HEK293 (cell line): Measurements from ENCODE around the gene ITGAX.
A peak's percentile ranks its signal among the peaks of the same experiment; 100 is the strongest.

Experiments
- CTCF ChIA-PET: fragments of 350-600 bp; formaldehyde crosslinking; extraction: SDS; loops from one replicate; lab custom pipeline; 2021; ENCODE audit warnings: antibody characterized with exemption; lab: Yijun Ruan, JAX
- POLR2A ChIA-PET: fragments of 300-600 bp; formaldehyde crosslinking; extraction: SDS; loops from one replicate; lab custom pipeline; 2020; ENCODE audit warnings: antibody characterized with exemption, inconsistent platforms; lab: Yijun Ruan, JAX
- H3K27ac ChIP-seq: fragments of 200-500 bp; sonication (Bioruptor generic); 2 replicates; pipeline ENCODE4 v1.5.1; 2014; ENCODE audit warnings: low read depth, low read length, control low read depth, inconsistent platforms; ENCODE audit errors: extremely low read depth
- H3K36me3 ChIP-seq, 2 experiments: fragments of 200-500 bp in 1 of 2; sonication (Bioruptor generic) in 1 of 2; 1 replicate in 1 of 2; 2 replicates in 1 of 2; pipeline ENCODE4 v1.5.1; 2014 to 2017; ENCODE audit warnings: inconsistent platforms in 2 of 2, low read length in 2 of 2; ENCODE audit not compliant: control insufficient read depth in 2 of 2, insufficient read depth in 1 of 2
- H3K4me1 ChIP-seq: fragments of 200-500 bp; sonication (Bioruptor generic); 2 replicates; pipeline ENCODE4 v1.5.1; 2014; ENCODE audit warnings: mild to moderate bottlenecking, low read length, inconsistent platforms; ENCODE audit not compliant: control insufficient read depth, insufficient read depth
- H3K4me3 ChIP-seq: 2 replicates; pipeline ENCODE4 v1.5.1; 2011; ENCODE audit warnings: low read depth, mild to moderate bottlenecking, control low read depth, low read length, moderate library complexity
- H3K9me3 ChIP-seq: fragments of 200-500 bp; sonication (Bioruptor generic); 2 replicates; pipeline ENCODE4 v1.5.1; 2014; ENCODE audit warnings: low read depth, low read length, inconsistent platforms; ENCODE audit not compliant: control insufficient read depth, insufficient read depth
- KLF16 ChIP-seq: fragments of 450-650 bp; formaldehyde crosslinking; IDR thresholded peaks from 2 replicates; pipeline ENCODE4 v1.5.1; 2017; ENCODE audit warnings: missing biosample characterization, missing genetic modification characterization
- REPIN1 ChIP-seq: fragments of 450-650 bp; formaldehyde crosslinking; IDR thresholded peaks from 2 replicates; pipeline ENCODE4 v1.5.1; 2017; ENCODE audit warnings: missing biosample characterization, missing genetic modification characterization, low read depth
- ZBTB1 ChIP-seq: fragments of 450-650 bp; formaldehyde crosslinking; IDR thresholded peaks from 2 replicates; pipeline ENCODE4 v1.5.1; 2016; ENCODE audit warnings: missing biosample characterization, missing genetic modification characterization
- ZBTB20 ChIP-seq: fragments of 450-650 bp; formaldehyde crosslinking; IDR thresholded peaks from 2 replicates; pipeline ENCODE4 v1.5.1; 2016; ENCODE audit warnings: missing biosample characterization, missing genetic modification characterization
- ZBTB8A ChIP-seq: fragments of 450-650 bp; formaldehyde crosslinking; IDR thresholded peaks from 2 replicates; pipeline ENCODE4 v1.5.1; 2016; ENCODE audit warnings: missing biosample characterization, missing genetic modification characterization
- ZFHX2 ChIP-seq: fragments of 450-650 bp; formaldehyde crosslinking; conservative IDR thresholded peaks from 2 replicates; pipeline ENCODE4 v1.5.1; 2016; ENCODE audit warnings: missing biosample characterization, missing genetic modification characterization
- ZIC2 ChIP-seq: fragments of 450-650 bp; formaldehyde crosslinking; IDR thresholded peaks from 2 replicates; pipeline ENCODE4 v1.5.1; 2016; ENCODE audit warnings: missing biosample characterization, missing genetic modification characterization
- ZNF138 ChIP-seq: fragments of 450-650 bp; formaldehyde crosslinking; IDR thresholded peaks from 2 replicates; pipeline ENCODE4 v1.5.1; 2016; ENCODE audit warnings: missing biosample characterization, missing genetic modification characterization, borderline replicate concordance
- ZNF16 ChIP-seq: fragments of 450-650 bp; formaldehyde crosslinking; IDR thresholded peaks from 2 replicates; pipeline ENCODE4 v1.5.1; 2016; ENCODE audit warnings: low read depth, missing biosample characterization, missing genetic modification characterization
- ZNF248 ChIP-seq: fragments of 450-650 bp; formaldehyde crosslinking; IDR thresholded peaks from 2 replicates; pipeline ENCODE4 v1.5.1; 2017; ENCODE audit warnings: missing biosample characterization, missing genetic modification characterization
- ZNF324 ChIP-seq: fragments of 450-650 bp; formaldehyde crosslinking; IDR thresholded peaks from 2 replicates; pipeline ENCODE4 v1.5.1; 2016; ENCODE audit warnings: missing biosample characterization, missing genetic modification characterization
- ZNF341 ChIP-seq: fragments of 450-650 bp; formaldehyde crosslinking; IDR thresholded peaks from 2 replicates; pipeline ENCODE4; 2016; ENCODE audit warnings: low read depth, missing biosample characterization, missing genetic modification characterization
- ZNF501 ChIP-seq: fragments of 450-650 bp; formaldehyde crosslinking; IDR thresholded peaks from 2 replicates; pipeline ENCODE4 v1.5.1; 2016; ENCODE audit warnings: missing biosample characterization, missing genetic modification characterization
- ZNF544 ChIP-seq: fragments of 450-650 bp; formaldehyde crosslinking; IDR thresholded peaks from 2 replicates; pipeline ENCODE4 v1.5.0; 2017; ENCODE audit warnings: missing biosample characterization, missing genetic modification characterization
- ZNF555 ChIP-seq: fragments of 450-650 bp; formaldehyde crosslinking; conservative IDR thresholded peaks from 2 replicates; pipeline ENCODE4 v1.5.1; 2017; ENCODE audit warnings: missing biosample characterization, mild to moderate bottlenecking, missing genetic modification characterization, inconsistent platforms
- ZNF621 ChIP-seq: fragments of 450-650 bp; formaldehyde crosslinking; IDR thresholded peaks from 2 replicates; pipeline ENCODE4 v1.5.1; 2017; ENCODE audit warnings: missing biosample characterization, missing genetic modification characterization
- ZXDB ChIP-seq: fragments of 450-650 bp; formaldehyde crosslinking; IDR thresholded peaks from 2 replicates; pipeline ENCODE4 v1.5.1; 2016; ENCODE audit warnings: missing biosample characterization, missing genetic modification characterization
- TF ChIP-seq, protein P1 (sequence below): fragments of 450-650 bp; formaldehyde crosslinking; IDR thresholded peaks from 2 replicates; pipeline ENCODE4 v1.5.1; 2017; ENCODE audit warnings: missing biosample characterization, missing genetic modification characterization
- TF ChIP-seq, protein P2 (sequence below): fragments of 450-650 bp; formaldehyde crosslinking; IDR thresholded peaks from 2 replicates; pipeline ENCODE4 v1.5.1; 2016; ENCODE audit warnings: missing biosample characterization, missing genetic modification characterization
- TF ChIP-seq, protein P3 (sequence below): fragments of 450-650 bp; formaldehyde crosslinking; IDR thresholded peaks from 2 replicates; pipeline ENCODE4 v1.5.1; 2016; ENCODE audit warnings: missing biosample characterization, missing genetic modification characterization
- TF ChIP-seq, protein P4 (sequence below): fragments of 450-650 bp; formaldehyde crosslinking; IDR thresholded peaks from 2 replicates; pipeline ENCODE4 v1.5.1; 2016; ENCODE audit warnings: missing biosample characterization, missing genetic modification characterization
- TF ChIP-seq, protein P5 (sequence below): fragments of 450-650 bp; formaldehyde crosslinking; IDR thresholded peaks from 2 replicates; pipeline ENCODE4 v1.5.1; 2017; ENCODE audit warnings: missing biosample characterization, missing genetic modification characterization
- TF ChIP-seq, protein P6 (sequence below): fragments of 450-650 bp; formaldehyde crosslinking; IDR thresholded peaks from 2 replicates; pipeline ENCODE4 v1.5.1; 2016; ENCODE audit warnings: missing biosample characterization, missing genetic modification characterization, low read depth

Gene ITGAX

DNA sequence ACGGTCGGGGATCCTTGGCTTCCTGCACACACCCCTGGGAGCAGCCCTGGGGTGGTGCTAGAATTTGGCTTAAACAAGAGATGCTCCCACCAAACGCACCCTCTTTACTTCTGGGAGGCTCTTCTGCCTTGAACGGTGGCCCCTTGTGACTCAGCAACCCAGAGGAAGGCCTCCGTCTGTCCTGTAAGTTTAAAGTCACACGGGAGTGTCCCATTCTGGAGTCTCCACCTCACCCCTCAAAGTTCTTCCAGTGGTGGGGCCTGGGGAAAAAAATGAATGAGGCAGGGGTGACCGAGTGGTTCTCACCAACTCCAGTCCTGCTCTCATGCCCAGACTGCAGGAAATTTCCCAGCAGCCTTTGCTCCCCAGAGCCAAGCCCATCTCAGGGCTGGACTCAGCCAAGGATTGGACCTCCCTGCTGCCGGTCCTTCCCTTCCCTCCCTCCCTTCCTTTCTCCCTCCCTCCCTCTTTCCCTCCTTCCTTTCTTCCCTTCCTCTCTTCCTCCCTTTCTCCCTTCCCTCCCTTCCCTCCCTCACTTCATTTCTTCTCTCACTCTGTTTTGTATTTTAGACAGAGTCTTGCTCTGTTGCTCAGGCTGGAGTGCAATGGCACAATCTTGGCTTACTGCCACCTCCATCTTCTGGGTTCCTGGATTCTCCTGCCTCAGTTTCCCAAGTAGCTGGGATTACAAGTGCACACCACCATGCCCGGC is 49.5 kb downstream of the ITGAX start (continued):
- TF ChIP-seq ZNF621 (tag by site-specific recombination) = no peak
- TF ChIP-seq ZNF248 (tag by site-specific recombination) = no peak
- peak; percentile 36; the same call in 1 of the 2 replicates for TF ChIP-seq ZNF341 (tag by site-specific recombination)
- TF ChIP-seq ZNF324 (tag by site-specific recombination) = no peak
- no peak for TF ChIP-seq ZFHX2 (tag by site-specific recombination)
- TF ChIP-seq, protein P1, sequence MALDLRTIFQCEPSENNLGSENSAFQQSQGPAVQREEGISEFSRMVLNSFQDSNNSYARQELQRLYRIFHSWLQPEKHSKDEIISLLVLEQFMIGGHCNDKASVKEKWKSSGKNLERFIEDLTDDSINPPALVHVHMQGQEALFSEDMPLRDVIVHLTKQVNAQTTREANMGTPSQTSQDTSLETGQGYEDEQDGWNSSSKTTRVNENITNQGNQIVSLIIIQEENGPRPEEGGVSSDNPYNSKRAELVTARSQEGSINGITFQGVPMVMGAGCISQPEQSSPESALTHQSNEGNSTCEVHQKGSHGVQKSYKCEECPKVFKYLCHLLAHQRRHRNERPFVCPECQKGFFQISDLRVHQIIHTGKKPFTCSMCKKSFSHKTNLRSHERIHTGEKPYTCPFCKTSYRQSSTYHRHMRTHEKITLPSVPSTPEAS (tag by site-specific recombination) = no peak
- TF ChIP-seq ZNF544 = no peak
- TF ChIP-seq KLF16 (tag by site-specific recombination) = no peak
- no peak for TF ChIP-seq ZNF16 (tag by site-specific recombination)
- TF ChIP-seq, protein P2, sequence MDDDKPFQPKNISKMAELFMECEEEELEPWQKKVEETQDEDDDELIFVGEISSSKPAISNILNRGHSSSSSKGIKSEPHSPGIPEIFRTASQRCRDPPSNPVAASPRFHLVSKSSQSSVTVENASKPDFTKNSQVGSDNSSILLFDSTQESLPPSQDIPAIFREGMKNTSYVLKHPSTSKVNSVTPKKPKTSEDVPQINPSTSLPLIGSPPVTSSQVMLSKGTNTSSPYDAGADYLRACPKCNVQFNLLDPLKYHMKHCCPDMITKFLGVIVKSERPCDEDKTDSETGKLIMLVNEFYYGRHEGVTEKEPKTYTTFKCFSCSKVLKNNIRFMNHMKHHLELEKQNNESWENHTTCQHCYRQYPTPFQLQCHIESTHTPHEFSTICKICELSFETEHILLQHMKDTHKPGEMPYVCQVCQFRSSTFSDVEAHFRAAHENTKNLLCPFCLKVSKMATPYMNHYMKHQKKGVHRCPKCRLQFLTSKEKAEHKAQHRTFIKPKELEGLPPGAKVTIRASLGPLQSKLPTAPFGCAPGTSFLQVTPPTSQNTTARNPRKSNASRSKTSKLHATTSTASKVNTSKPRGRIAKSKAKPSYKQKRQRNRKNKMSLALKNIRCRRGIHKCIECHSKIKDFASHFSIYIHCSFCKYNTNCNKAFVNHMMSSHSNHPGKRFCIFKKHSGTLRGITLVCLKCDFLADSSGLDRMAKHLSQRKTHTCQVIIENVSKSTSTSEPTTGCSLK (tag by site-specific recombination) = no peak
- TF ChIP-seq ZNF555 (tag by site-specific recombination) = no peak
- no peak for TF ChIP-seq ZNF138 (tag by site-specific recombination)
- no peak for TF ChIP-seq ZNF501 (tag by site-specific recombination)
- peak; percentile 41; the same call in 1 of the 2 replicates for TF ChIP-seq ZBTB8A

DNA sequence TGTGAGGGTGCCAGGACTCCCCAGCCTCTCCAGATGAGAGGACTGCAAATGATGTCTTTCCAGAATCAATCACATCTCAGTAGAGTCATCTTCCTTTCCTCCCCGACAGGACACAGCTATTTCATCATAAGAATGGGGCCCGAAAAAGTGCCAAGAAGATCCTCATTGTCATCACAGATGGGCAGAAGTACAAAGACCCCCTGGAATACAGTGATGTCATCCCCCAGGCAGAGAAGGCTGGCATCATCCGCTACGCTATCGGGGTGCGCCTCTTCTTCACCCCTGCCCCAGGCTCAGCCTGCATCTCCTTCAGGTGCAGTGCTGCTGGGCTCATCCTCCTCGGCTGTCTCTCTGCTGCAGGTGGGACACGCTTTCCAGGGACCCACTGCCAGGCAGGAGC is 52.4 kb downstream of the ITGAX start:
- H3K9me3 ChIP-seq = no peaks in the 10 kb centered on the region

DNA sequence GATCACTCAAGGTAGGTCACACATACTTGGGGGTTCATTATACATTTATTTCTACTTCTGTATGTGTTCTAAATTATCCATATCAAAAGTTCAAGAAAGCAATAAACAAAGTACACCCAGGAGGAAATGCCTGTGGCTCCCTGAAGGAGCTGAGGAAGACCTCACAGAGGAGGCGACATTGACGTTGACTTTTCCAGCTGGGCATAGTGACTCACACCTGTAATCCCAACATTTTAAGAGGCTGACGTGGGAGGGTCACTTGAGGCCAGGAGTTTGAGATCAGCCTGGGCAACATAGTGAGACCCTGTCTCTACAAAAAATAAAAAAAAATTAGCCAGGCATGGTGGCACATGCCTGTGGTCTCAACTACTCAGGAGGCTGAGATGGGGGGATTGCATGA is 54.5 kb downstream of the ITGAX start:
- no peaks in the 10 kb centered on the region for H3K36me3 ChIP-seq
- no peaks in the 10 kb centered on the region for H3K9me3 ChIP-seq
- POLR2A ChIA-PET = no interaction called here
- H3K27ac ChIP-seq = no peak overlapping the region
- H3K4me1 ChIP-seq = no peaks in the 10 kb centered on the region
- CTCF ChIA-PET = no interaction called here
- no peak overlapping the region for H3K4me3 ChIP-seq
- TF ChIP-seq ZBTB20 (no peak), ZIC2 (tag by site-specific recombination) (peak; percentile 36; the same call in 1 of the 2 replicates), ZBTB1 (tag by site-specific recombination) (no peak), ZXDB (tag by site-specific recombination) (no peak)
- TF ChIP-seq, protein P3, sequence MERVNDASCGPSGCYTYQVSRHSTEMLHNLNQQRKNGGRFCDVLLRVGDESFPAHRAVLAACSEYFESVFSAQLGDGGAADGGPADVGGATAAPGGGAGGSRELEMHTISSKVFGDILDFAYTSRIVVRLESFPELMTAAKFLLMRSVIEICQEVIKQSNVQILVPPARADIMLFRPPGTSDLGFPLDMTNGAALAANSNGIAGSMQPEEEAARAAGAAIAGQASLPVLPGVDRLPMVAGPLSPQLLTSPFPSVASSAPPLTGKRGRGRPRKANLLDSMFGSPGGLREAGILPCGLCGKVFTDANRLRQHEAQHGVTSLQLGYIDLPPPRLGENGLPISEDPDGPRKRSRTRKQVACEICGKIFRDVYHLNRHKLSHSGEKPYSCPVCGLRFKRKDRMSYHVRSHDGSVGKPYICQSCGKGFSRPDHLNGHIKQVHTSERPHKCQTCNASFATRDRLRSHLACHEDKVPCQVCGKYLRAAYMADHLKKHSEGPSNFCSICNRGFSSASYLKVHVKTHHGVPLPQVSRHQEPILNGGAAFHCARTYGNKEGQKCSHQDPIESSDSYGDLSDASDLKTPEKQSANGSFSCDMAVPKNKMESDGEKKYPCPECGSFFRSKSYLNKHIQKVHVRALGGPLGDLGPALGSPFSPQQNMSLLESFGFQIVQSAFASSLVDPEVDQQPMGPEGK (tag by site-specific recombination) = no peak
- TF ChIP-seq, protein P4, sequence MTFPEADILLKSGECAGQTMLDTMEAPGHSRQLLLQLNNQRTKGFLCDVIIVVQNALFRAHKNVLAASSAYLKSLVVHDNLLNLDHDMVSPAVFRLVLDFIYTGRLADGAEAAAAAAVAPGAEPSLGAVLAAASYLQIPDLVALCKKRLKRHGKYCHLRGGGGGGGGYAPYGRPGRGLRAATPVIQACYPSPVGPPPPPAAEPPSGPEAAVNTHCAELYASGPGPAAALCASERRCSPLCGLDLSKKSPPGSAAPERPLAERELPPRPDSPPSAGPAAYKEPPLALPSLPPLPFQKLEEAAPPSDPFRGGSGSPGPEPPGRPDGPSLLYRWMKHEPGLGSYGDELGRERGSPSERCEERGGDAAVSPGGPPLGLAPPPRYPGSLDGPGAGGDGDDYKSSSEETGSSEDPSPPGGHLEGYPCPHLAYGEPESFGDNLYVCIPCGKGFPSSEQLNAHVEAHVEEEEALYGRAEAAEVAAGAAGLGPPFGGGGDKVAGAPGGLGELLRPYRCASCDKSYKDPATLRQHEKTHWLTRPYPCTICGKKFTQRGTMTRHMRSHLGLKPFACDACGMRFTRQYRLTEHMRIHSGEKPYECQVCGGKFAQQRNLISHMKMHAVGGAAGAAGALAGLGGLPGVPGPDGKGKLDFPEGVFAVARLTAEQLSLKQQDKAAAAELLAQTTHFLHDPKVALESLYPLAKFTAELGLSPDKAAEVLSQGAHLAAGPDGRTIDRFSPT (tag by site-specific recombination) = no peak
- TF ChIP-seq, protein P5, sequence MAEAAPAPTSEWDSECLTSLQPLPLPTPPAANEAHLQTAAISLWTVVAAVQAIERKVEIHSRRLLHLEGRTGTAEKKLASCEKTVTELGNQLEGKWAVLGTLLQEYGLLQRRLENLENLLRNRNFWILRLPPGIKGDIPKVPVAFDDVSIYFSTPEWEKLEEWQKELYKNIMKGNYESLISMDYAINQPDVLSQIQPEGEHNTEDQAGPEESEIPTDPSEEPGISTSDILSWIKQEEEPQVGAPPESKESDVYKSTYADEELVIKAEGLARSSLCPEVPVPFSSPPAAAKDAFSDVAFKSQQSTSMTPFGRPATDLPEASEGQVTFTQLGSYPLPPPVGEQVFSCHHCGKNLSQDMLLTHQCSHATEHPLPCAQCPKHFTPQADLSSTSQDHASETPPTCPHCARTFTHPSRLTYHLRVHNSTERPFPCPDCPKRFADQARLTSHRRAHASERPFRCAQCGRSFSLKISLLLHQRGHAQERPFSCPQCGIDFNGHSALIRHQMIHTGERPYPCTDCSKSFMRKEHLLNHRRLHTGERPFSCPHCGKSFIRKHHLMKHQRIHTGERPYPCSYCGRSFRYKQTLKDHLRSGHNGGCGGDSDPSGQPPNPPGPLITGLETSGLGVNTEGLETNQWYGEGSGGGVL (tag by site-specific recombination) = 0 out of 2 replicates have a peak, but pooled peaks have one; percentile 6

More for the DNA sequence above, 52.4 kb downstream of the ITGAX start:
- Histone ChIP-seq H3K36me3 (no peaks in the 10 kb centered on the region), H3K4me1 (no peaks in the 10 kb centered on the region), H3K4me3 (no peak overlapping the region), H3K27ac (no peak overlapping the region)
- no peak for TF ChIP-seq REPIN1 (tag by site-specific recombination)
- TF ChIP-seq, protein P6, sequence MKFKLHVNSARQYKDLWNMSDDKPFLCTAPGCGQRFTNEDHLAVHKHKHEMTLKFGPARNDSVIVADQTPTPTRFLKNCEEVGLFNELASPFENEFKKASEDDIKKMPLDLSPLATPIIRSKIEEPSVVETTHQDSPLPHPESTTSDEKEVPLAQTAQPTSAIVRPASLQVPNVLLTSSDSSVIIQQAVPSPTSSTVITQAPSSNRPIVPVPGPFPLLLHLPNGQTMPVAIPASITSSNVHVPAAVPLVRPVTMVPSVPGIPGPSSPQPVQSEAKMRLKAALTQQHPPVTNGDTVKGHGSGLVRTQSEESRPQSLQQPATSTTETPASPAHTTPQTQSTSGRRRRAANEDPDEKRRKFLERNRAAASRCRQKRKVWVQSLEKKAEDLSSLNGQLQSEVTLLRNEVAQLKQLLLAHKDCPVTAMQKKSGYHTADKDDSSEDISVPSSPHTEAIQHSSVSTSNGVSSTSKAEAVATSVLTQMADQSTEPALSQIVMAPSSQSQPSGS = 0 out of 2 replicates have a peak, but pooled peaks have one; percentile 10
- POLR2A ChIA-PET = no interaction called here
- CTCF ChIA-PET = no interaction called here
